Esophagus mucosa (tissue), 1 donor: Measurements from ENCODE around the gene APOM. TPM values are rescaled to one million over a fixed set of nuclear protein-coding genes. Genes with fewer than 3 reads are reported as not detected.

Source experiments
- ATAC-seq: fragments of 200-7000 bp; cut with Tn5 transposase; one replicate; pipeline ENCODE4 v1.9.1; 2020
- total RNA-seq: library from RNA; stranded (reverse); gene quantifications from one replicate; pipeline ENCODE4 v1.2.4, GENCODE V29; 2023
- donor health status: DM: yes; HTN: yes; CAD: no.

APOM gene
- total RNA-seq, 1 donor from 2014 or later: 1.6 TPM

DNA sequence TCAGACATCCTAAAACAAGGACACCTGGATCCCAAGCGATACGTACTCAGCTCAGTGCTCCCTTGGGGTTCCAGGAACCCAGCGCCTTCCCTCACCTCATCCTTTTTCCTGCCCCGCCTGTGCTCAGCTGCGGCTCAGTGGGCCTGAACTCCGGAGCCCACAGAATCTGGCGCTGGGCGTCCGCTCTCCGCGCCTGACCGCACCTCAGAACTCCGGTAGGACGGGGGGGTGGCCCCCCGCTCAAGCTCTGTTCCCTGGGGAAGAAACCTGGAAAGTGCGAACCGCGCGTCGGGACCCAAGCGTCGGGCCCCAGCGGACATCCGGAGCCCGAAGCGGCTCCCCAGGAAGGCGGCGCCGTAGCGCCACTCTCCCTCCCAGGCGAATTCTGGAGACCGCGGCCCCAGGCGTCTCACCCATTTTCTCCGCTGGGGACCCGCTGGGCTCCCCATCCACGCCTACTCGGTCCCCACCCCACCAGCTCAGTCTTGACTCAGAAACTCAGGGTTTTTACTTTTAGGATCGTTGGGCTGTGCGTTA is 25.5 kb downstream of the APOM start:
- ATAC-seq: peak; percentile 39

DNA sequence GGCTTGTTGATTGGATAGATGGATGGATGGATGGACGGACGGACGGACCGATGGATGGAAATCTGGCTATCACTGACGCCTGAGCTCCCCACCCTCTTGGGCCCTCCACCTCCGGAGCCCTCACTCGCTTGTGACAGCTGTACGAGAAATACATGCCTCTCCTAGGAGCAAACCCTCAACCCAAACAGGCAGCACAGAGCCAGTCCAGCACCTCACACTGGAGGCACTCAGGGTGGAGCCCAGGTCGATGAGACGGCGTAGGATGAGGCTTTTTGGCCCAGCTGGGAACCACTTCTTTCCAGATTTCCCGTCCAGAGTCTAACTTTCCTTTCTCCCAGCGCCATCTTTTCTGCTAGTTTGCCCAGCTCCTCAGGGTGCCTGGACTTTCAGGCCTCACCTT is 27.9 kb downstream of the APOM start:
- ATAC-seq: no peak

DNA sequence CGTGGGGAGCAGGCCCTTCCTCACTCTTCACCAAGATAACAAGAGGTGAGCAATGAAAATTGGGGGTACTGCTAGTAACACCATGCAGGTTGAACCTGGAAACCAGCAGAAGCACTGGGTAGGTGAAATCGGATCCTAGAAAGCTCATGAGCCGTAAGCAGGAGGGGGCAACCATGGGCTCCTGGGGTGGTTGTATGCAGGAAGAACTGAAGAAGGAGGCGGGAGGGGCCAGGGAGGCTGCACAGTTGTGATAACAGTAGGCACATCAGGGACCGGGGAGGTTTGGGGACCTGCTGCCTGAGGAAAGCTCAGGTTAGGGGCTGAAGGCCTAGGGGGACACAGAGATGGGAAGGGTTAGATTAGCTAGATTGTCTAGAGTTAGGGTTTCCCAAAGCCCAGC is 30.8 kb downstream of the APOM start:
- ATAC-seq: no peak

DNA sequence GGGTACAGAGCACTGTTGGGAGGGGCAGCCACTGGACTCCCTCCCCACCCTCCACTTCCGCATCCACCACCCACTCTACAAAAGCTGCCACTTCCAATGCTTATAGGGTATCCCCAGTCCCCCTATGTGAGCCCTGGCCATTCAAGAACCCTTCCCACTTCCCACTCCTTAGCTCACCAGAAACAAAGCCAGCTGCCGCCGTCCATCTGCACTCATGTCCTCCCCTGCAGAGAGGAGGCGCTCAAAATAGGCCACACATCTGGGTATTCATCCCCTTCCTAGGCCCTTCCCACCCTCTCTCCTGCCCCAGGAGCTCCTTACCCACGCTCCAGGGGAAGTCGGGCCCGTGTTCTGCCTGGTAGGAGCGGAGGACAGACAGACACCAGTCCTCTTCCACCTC is 31.6 kb downstream of the APOM start:
- no peak for ATAC-seq

DNA sequence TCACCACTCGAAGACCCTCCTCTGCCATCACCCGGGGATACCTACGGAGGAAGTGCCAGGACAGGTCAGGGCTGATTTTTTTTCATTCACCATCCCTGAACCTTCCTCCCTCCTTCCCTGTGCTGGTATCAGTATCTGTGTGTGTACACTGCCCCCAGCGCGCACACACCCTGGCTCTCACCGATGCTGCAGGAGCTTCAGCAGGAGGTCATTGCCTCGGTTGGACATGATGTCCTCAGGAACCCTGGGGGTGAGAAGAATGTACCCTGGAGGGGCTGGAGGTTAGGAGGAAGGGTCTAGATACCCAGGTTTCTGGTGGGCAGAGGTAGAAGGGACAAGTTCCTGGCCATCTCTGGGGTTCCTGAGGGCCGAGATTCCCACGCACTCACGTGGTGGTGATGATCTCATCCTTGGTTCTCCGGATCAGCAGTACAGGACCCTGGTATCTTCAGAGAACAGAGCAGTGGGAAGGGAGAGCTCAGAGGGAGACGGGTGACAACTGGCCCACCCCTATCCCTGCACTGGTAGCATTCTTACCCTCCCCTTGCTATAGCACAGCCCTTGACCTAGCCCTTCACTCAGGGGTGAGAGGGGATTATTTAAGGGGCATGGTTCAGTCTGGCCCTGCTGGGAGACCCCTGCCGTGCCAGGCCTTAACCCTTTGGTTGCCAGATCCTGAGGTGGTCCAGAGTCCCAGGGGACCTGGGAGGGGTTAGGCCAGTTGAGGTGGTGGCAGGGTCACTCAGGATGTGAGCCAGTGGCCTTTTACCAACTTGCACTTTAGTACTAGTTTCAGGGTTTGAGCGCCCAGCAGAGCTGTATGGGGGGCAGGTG is 32.4 kb downstream of the APOM start:
- no peak for ATAC-seq

DNA sequence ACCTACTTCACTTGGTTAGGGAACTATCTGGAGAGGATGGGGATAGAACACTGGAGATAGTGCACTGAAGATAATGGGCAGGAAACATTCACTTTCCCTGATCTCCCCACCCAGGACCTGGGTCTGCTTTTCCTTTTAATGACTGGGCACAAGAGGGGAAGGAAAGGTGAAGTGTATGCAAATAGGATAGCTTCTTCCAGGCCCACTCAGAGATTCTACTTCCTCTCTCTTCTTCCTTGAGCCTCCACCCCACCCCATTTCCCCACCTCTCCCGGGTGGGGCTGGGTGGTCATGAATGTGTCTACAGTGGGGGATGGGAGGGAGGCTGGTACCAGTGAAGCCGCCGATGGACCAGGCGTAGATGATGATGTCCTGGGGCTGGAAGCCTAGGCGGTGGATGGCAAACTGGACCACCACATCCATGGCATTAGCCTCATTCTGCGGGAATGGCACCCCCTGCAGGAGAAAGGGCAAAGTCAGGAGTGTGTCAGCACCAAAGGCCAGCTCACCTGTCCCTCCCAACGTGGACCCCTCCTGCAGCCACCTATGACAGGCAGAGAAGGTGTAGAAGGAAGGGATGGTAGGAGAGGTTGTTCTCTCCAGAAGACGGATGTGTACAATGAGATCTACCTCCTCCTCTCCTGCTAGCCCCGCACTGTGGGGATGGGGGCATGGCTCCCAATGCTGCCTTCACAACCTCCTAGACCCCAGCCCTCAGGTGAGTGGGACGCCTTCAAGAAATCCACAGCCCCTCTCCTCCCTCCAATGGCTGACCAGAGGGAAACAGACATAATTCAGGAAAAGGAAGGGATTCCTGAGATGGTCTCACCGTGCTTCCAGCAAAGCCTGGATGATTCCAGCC is 33.8 kb downstream of the APOM start:
- no peak for ATAC-seq

DNA sequence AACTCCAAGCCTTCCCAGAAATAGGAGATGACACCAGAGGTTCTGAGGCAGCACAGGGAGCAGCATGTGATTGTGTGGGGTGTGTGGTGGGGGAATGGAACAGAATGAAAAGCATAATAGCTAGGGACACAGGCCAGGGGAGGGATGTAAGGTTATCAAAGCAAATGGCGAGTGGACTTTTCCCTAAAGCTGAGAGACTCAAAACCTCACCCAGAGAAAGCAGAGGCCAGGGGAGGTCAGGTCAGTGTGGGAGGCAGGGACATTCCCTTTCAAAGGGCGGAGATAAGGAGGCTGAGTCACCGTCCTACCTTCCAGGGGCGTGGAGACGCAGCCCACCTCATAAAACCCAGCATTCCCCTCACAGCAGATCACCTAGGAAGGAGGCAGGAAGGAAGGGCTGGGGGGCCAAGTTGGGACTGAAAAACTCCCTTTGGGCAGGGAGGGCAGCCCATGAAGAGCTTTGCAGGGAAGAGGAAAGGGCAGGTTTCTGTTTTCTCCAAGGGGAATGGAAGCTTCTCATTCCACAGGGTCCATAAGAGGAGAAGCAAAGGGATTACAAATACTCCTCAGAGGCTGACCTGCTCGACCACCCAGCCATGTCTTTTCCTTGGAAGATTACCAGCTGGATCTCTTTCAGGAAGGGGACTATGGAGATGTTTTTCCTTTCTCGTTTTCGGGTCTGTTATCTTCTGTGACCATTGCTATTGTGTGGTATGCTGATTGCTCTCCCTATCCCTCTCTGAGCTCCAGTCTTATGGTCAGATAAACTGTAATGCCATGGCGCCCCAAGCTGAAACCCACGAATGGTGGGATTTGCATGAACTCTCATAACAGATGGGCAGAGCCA is 34.8 kb downstream of the APOM start:
- ATAC-seq: no peak

DNA sequence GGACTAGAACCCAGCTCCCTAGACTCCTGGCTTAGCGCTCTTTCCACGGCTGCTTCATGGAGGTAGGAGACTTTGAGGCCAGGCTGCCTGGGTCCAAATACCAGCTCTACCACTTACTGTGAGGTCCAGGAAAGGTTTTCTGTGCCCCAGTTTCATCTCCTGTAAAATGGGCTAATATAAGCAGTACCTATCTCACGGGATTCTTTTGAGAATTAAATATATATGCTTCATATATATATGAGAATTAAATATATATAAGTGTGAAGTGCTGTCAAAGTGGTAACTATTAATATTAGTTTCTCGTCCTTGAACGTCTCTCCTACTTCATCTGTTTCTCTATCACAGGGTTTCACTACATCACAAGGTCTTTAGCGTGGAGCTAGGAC is 35.4 kb downstream of the APOM start:
- no peak for ATAC-seq

DNA sequence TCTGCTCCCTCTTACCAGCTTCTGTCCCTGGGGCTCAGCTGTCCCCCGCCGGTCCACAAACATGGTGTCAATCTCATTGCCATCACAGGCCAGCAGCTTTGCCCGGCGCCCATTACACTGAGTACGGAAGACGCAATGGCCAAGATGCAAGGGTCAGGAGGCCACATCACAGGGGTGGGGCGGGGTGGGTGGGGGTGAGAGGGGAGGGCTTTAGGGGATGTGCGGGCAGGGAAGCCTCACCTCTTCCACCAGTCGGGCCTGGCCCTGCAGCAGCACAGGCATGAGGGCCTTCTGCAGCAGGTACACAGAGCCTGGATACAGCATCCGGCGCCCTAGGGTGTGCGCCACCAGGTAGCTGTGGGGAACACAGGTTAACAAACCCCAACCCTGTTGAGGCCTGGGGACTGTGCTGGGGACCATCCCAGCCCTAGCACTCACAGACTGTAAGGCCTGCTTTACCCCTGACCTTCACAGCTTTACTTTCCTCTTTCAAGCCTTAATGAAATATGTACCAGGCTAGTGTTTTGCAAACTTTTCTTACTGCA is 35.9 kb downstream of the APOM start:
- ATAC-seq: no peak

DNA sequence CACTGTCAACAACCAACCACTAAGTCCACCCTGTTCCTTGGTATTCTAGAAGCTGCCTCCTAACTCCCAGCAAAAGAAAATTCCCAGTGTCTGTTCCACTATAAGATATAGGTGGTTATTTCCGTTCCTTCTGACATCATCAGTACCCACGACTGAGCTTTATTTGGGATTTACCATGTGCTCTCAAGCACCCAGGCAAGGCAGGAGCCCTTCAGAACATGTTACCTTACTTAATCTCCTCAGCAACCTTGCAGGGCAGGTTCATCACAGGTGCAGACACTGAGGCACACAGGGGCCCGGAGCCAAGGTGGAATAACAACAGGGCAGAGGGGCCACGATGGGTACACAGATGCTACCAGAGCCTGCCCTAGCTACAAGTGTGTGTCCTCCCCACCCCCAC is 36.7 kb downstream of the APOM start:
- no peak for ATAC-seq

DNA sequence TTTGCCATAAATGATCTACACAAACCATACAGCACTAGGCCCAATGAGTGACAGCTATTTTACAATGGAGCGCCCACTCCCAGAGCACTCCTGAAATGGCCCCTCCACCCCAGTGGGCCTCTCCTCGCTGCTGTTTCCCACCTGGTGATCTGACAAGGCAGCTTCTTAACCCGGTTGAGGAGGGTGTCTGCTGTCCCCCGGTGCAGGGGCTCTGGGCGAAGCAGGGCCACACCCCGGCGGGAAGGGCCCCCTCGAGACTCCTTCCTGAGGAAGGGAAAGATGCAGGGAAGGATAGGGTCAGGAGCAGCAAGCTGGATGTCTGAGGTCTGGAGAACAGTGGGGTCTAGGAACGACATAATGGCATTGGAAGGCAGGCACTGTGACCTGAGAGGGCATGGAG is 37.2 kb downstream of the APOM start:
- ATAC-seq: no peak

DNA sequence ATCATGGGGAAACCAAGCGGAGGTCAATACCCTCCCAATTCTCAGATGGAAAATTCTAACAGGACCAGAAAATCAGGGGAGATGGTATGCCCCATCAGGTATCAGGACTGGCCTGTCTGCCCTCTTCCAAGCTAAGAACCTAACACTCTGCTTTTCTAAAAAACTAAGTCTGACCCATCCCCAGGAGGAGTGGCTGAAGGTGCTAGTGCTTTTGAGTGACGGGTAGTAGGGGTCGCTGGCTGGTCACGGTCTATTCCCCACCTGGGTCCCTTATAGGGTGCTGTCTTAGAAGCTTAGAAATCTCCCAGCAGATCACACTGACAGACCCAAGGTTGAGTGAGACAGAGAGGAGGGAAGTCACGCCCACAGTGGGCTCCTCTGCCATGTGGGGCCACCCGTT is 37.8 kb downstream of the APOM start:
- ATAC-seq: no peak

DNA sequence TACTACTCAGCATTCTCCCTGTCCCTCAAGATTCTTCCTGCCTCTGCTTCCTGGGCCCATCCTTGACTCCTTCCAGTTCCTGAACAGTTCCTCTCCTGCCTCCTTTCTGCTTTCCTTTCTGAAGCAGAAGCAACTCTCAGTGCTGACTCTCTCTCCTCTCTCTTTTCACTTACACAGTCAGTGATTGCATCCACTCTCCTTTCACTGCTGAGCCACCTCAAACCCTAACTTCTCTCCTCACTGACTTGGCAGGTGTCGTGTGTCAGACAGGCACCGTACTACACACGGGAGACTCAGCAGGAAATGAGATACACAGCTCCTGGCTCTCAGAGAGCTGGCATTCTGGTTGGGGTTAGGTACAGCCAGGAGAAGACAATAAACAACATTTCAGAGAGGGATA is 41.9 kb downstream of the APOM start:
- ATAC-seq: peak; percentile 22

DNA sequence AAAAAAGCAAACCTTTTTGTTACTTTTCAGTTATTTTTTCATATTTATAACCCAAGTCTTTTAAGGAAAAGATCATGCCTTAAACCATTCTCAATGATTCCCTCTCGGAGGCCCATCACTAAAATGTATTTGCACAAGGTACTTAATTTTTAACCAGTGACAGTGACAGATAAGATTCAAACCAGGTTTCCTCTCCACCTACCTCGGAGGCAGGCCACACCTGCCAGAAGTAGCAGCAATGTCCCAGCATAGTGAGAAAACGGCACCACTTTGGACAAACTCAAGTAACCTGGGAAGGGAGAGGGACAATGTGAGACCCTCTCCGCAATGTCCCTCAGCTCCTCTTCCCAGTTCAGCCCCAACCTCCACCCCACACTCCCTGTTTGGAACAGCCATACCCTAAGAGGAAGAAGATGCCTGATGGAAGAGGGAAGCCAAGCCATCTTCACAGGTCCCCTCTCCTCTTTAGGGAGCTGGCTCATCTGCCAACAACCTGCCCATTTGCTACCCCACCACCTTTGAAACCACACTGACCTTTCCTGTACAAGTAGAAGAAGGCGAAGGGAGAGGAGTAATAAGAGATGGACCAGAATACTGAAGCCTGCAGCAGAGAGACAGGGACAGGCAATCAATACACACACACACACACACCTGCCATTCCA is 45.2 kb downstream of the APOM start:
- no peak for ATAC-seq

DNA sequence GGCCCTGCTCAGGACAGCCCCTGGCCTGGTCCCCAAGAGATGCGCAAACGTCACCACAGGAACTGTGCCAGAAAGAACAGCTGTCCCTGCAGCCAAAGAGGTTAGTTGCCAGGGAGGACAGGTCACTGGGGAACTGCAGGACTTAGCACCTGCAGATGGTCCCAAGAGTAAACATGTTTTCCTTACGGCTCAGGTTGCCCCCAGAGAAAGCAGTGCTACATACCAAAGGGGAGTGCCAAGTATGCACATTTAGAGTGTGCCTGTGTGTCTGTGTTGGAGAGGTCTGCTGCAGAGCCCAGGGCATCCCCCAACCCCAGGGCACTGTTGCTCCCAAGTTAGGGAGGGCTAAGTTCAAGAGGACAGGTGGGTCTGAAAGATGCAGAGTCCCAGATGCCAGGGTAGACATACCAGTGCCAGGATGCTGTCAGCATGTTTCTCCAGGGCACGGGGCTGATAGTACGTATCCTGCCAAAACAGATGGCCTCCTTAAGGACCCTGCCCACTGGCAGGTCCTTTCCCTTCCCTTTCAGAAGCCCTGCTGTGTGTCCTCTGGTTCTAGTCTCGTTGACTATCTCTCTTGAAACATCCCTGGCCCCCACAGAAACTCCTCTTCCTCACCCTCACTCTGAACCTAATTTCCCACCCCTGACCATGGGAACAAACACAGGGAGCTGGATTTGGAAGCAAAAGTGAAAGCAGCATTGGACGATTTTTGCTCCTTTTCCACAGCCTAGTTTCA is 46.1 kb downstream of the APOM start:
- no peak for ATAC-seq

DNA sequence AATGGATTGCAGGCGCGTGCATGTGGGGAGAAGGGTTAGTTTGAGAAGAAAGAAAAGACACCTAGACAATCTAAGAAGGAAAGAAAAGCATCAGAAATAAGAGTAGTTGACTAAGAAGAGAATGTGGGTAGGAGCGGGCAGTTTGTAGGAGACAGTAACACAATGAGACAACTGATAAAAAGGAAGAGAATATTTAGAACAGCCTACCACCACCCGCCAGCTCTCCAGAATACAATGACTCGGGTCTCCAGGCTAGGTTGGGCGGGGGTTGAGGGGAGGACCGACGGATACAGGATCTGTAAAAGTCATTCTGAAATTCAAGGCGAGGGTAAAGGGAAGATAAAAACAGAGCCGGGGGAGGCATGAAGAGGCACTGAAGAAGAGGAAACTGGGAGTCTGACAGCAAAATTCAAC is 46.7 kb downstream of the APOM start:
- peak; percentile 3 for ATAC-seq

DNA sequence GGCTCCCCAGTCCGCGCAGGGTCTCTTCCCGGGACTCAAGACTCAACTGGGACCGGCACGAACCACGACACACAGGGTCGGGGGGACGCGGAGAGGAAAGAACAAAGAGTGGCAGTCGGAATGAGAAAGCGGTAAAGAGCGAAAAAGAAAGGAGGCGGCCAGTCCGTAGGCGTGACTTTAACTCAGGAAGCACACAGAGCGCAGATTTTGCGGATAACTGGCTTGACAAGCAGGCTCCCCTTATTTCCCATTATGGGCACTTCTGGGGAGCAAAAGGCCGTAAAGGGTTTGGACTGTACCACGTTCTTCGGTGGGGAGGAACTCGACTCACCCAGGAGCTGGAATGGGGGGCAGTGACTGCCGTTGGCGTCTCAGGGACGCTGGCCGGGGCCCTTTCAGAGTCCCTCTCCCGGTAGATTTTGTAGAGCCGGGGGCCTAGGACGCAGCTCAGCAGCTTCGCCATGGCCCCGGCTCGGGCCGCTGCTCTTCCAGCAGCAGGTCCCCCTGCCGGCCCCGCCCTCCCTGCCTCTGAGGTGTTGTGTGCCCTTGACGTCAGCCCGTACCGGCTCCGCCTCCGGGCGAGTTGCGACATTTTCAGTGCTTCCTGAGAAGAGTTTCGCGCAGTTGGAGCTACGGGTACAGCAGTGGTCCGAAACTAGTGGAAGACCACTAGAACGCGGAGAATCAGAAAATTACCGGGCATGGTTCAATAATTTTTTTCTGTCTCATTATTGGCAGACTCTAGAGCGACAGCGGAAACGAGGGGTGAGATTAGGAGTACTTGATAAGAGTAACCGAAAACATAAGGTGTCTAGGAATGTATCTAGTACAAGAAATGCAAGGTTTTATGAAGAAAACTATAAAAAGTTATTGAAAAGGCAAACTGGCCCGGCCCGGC is 47.4 kb downstream of the APOM start, which contains the start of gene ABHD16A:
Gene ABHD16A (minus strand): TSS at position 506 of the 898 bp plus-strand sequence. CDS start 43 bp downstream, at position 463.
- ATAC-seq: peak; percentile 97

DNA sequence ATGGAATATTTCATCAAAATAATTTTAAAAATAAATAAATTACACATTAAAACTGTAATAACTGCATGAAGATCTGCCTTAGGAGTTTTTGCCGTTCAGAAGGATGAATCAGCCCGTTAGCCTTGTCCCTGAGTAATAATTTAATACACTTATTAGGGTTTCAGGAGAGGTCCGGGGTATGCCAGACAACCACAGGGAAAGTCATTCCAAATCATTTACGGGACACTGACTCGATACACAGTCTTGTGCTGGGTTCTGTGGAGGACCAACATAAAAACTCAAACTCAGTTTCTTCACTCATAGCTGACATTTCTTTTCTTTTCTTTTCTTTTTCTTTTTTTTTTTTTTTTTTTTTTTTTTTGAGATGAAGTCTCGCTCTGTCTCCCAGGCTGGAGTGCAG is 50.2 kb downstream of the APOM start:
- ATAC-seq: no peak

DNA sequence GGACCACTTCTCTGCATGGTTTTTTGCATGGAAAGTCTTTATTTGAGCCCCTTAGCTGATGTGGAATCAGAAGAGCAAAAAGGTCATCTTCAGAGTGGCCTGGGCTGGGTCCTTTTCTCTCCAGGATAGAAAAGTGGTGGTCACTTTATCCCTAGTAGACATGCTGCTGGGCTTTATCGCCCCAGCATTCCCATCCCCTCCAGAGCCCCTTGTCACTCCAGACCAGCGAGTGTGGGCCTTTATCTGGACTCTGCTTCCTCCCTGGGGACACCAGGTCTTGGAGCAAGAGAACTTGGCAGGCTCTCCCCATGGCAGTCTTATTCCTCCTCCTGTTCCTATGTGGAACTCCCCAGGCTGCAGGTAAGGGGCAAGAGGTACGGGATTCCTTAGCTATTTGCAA is 50.9 kb downstream of the APOM start, which contains the start of gene LY6G6F:
Gene LY6G6F (plus strand): TSS at position 268 of the 400 bp plus-strand sequence. CDS start 41 bp downstream, at position 309.
- no peak for ATAC-seq

DNA sequence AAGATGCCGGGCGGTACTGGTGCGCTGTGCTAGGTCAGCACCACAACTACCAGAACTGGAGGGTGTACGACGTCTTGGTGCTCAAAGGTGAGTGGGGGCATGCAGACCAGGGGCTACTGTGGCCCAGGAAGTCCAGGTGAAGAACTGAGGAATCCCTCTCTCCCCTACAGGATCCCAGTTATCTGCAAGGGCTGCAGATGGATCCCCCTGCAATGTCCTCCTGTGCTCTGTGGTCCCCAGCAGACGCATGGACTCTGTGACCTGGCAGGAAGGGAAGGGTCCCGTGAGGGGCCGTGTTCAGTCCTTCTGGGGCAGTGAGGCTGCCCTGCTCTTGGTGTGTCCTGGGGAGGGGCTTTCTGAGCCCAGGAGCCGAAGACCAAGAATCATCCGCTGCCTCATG is 52.0 kb downstream of the APOM start:
- no peak for ATAC-seq
